Keratinocyte (primary cell): ENCODE measurements around the gene BCL11B. TPM values are rescaled to one million over a fixed set of nuclear protein-coding genes. Genes with fewer than 3 reads are reported as not detected.

Source experiments
- DNase-seq: peaks from one replicate; pipeline ENCODE4 v3.0.0-alpha.2; 2011; ENCODE audit warnings: low read depth, missing footprints, low spot score
- FAIRE-seq: peaks from 2 replicates; lab custom pipeline; 2011; peaks lifted over from hg19 to GRCh38; lab: Jason Lieb, UNC
- H2AFZ ChIP-seq: 2 replicates; pipeline ENCODE4 v1.6.0; 2012; ENCODE audit warnings: low read length, control low read depth, inconsistent platforms; ENCODE audit not compliant: control insufficient read depth
- H3K27ac ChIP-seq: 2 replicates; pipeline ENCODE4 v1.5.1; 2011; ENCODE audit warnings: low read length; ENCODE audit not compliant: control insufficient read depth, insufficient read depth
- H3K27me3 ChIP-seq: 3 replicates; pipeline ENCODE4 v1.6.0; 2011; ENCODE audit warnings: low read length; ENCODE audit not compliant: control insufficient read depth, insufficient read depth; ENCODE audit errors: extremely low read depth
- H3K36me3 ChIP-seq, 2 experiments: 2 replicates in 1 of 2; 3 replicates in 1 of 2; pipeline ENCODE4 v1.5.1; 2011; ENCODE audit warnings: low read length in 2 of 2, mild to moderate bottlenecking in 1 of 2; ENCODE audit not compliant: control insufficient read depth in 2 of 2, insufficient read depth in 2 of 2; ENCODE audit errors: extremely low read depth in 1 of 2
- H3K4me1 ChIP-seq: 3 replicates; pipeline ENCODE4 v1.5.1; 2011; ENCODE audit warnings: low read length; ENCODE audit not compliant: control insufficient read depth, insufficient read depth; ENCODE audit errors: extremely low read depth
- H3K4me2 ChIP-seq: 3 replicates; pipeline ENCODE4 v1.6.0; 2011; ENCODE audit warnings: low read depth, low read length; ENCODE audit not compliant: control insufficient read depth, insufficient read depth; ENCODE audit errors: extremely low read depth
- H3K4me3 ChIP-seq, 3 experiments: fragments of 200-600 bp in 1 of 3; sonication (generic) in 1 of 3; 2 replicates in 2 of 3; 3 replicates in 1 of 3; pipeline ENCODE4 v1.5.1; 2011 to 2016; ENCODE audit warnings: low read length in 3 of 3, mild to moderate bottlenecking in 3 of 3, control low read depth in 2 of 3, inconsistent platforms in 1 of 3, low read depth in 1 of 3, mixed read lengths in 1 of 3, mixed run types in 1 of 3, moderate library complexity in 1 of 3; ENCODE audit not compliant: control insufficient read depth in 2 of 3, insufficient read depth in 2 of 3; ENCODE audit errors: extremely low read depth in 1 of 3
- H3K79me2 ChIP-seq: 2 replicates; pipeline ENCODE4 v1.6.0; 2012; ENCODE audit warnings: low read length; ENCODE audit not compliant: control insufficient read depth, insufficient read depth
- H3K9ac ChIP-seq: 3 replicates; pipeline ENCODE4 v1.6.0; 2011; ENCODE audit warnings: low read length; ENCODE audit not compliant: control insufficient read depth, insufficient read depth; ENCODE audit errors: extremely low read depth
- H3K9me1 ChIP-seq: 3 replicates; pipeline ENCODE4 v1.6.0; 2011; ENCODE audit warnings: low read length; ENCODE audit not compliant: control insufficient read depth, insufficient read depth; ENCODE audit errors: extremely low read depth
- H3K9me3 ChIP-seq: 2 replicates; pipeline ENCODE4 v1.5.1; 2012; ENCODE audit warnings: low read depth, low read length; ENCODE audit not compliant: control insufficient read depth
- H4K20me1 ChIP-seq: 3 replicates; pipeline ENCODE4 v1.6.0; 2011; ENCODE audit warnings: low read length; ENCODE audit not compliant: control insufficient read depth, insufficient read depth; ENCODE audit errors: extremely low read depth
- EZH2 ChIP-seq: IDR thresholded peaks from one replicate; pipeline ENCODE4 v1.6.1; 2012; ENCODE audit warnings: inconsistent platforms, mild to moderate bottlenecking, low read length, moderate library complexity
- dilution Hi-C: fragments of 300-500 bp; cut with MboI; formaldehyde crosslinking; loops from one replicate; pipeline ENCODE4 v1.7.0; 2020; ENCODE audit warnings: low sequenced_read_pairs; ENCODE audit not compliant: extremely low pct_ligation_motif_present
- polyA plus RNA-seq, 5 experiments: library from polyadenylated mRNA; depleted of rRNA in 3 of 5; stranded (reverse) in 3 of 5; stranded (forward) in 1 of 5; unstranded in 1 of 5; fragments of >200 nt; gene quantifications; 1 replicate in 1 of 5; 2 replicates in 3 of 5; 3 replicates in 1 of 5; pipeline versions ENCODE4 v1.2.1 to v1.2.3, GENCODE V29; 2011 to 2012; ENCODE audit warnings: missing spikeins in 2 of 5, low read depth in 1 of 5, low replicate concordance in 1 of 5
- TF ChIP-seq, protein P1 (sequence below), 3 experiments: IDR thresholded peaks in 1 of 3; conservative IDR thresholded peaks in 1 of 3; optimal IDR thresholded peaks in 1 of 3; 2 replicates in 2 of 3; 3 replicates in 1 of 3; pipeline versions ENCODE3 to v1.5.1; 2011; ENCODE audit warnings: low read length in 3 of 3, mild to moderate bottlenecking in 3 of 3, moderate library complexity in 2 of 3, control low read depth in 1 of 3, inconsistent platforms in 1 of 3; ENCODE audit not compliant: insufficient read depth in 2 of 3; ENCODE audit errors: extremely low read depth in 1 of 3

BCL11B gene
- polyA plus RNA-seq, 1 donor (not counting 4 experiments of a cell fraction or from before 2014, with no cell fraction given), result 5.2 TPM

DNA sequence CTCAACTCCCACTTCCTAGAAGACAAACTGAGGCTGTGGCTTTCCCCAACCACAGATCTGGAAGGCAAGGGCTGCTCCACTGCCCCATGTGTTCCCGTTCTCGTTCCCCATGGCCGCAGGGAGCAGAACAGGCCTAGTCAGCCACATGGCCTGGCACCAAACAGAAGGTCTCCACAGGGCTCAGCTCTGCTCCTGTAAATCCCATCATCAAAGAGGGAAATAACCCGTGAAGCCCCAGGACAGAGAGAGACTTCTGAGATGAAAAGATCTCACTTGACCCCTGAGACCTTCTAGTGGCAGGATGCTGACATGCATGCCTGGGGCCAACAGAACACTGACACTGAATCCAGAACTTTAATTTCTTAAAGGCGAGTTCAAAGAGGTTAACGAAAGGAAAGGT lies 68.9 kb downstream of the BCL11B start:
- H3K4me2 ChIP-seq, result no peak overlapping the region
- H3K4me1 ChIP-seq, result peaks cover 1% of the 10 kb centered on the region
- H3K79me2 ChIP-seq, result peaks cover 90% of the 10 kb centered on the region
- H3K9me1 ChIP-seq, result no peaks in the 10 kb centered on the region
- dilution Hi-C loops, result no loop called here
- no peaks in the 10 kb centered on the region for H3K9me3 ChIP-seq
- H4K20me1 ChIP-seq, result no peaks in the 10 kb centered on the region
- H3K27ac ChIP-seq, result no peak overlapping the region
- H3K36me3 ChIP-seq, result peaks cover 3 to 17% of the 10 kb centered on the region in 2 experiments
- no peak overlapping the region for H2AFZ ChIP-seq
- no peak for FAIRE-seq
- no peak overlapping the region for H3K9ac ChIP-seq
- no peaks in the 10 kb centered on the region for H3K27me3 ChIP-seq
- DNase-seq, result no peak
- no peak overlapping the region for H3K4me3 ChIP-seq
- TF ChIP-seq, protein P1, sequence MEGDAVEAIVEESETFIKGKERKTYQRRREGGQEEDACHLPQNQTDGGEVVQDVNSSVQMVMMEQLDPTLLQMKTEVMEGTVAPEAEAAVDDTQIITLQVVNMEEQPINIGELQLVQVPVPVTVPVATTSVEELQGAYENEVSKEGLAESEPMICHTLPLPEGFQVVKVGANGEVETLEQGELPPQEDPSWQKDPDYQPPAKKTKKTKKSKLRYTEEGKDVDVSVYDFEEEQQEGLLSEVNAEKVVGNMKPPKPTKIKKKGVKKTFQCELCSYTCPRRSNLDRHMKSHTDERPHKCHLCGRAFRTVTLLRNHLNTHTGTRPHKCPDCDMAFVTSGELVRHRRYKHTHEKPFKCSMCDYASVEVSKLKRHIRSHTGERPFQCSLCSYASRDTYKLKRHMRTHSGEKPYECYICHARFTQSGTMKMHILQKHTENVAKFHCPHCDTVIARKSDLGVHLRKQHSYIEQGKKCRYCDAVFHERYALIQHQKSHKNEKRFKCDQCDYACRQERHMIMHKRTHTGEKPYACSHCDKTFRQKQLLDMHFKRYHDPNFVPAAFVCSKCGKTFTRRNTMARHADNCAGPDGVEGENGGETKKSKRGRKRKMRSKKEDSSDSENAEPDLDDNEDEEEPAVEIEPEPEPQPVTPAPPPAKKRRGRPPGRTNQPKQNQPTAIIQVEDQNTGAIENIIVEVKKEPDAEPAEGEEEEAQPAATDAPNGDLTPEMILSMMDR (optimal IDR thresholded peaks at IDR 0.05 in 1 of 3, IDR thresholded peaks at IDR 0.05 in 1 of 3, conservative IDR thresholded peaks at IDR 0.05 in 1 of 3; ENCODE audit: extremely low read depth in 1 of 3, insufficient read depth in 2 of 3, low read length in 3 of 3), result no peak
- TF ChIP-seq EZH2, result no peak

DNA sequence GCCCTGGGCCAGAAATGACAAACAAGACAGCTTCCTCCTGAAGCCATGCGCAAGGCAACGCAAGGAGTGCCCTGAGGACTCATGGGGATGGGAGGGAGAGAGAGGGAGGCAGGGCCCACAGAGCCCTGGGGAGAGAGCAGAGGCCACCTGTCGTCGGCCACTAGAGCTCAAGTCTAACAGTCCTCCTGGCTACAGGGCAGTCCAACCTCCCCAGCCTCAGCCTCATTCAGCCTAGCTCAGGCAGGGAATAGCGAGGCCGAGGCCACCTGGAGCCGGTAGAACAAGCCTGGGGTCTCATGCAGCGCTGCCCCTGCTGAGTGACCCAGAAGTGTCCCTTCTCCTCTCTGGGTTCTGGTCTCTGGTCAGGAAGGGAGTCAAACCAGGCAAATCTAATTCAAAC lies 69.5 kb downstream of the BCL11B start:
- H4K20me1 ChIP-seq, result no peaks in the 10 kb centered on the region
- H2AFZ ChIP-seq, result no peak overlapping the region
- H3K4me2 ChIP-seq, result no peak overlapping the region
- no peaks in the 10 kb centered on the region for H3K9me3 ChIP-seq
- dilution Hi-C loops, result no loop called here
- DNase-seq, result no peak
- no peak overlapping the region for H3K27ac ChIP-seq
- no peaks in the 10 kb centered on the region for H3K4me1 ChIP-seq
- H3K27me3 ChIP-seq, result no peaks in the 10 kb centered on the region
- H3K4me3 ChIP-seq, result no peak overlapping the region
- peaks cover 8 to 16% of the 10 kb centered on the region in 2 experiments for H3K36me3 ChIP-seq
- FAIRE-seq, result no peak
- peaks cover 86% of the 10 kb centered on the region for H3K79me2 ChIP-seq
- H3K9ac ChIP-seq, result no peak overlapping the region
- no peaks in the 10 kb centered on the region for H3K9me1 ChIP-seq
- no peak for TF ChIP-seq EZH2
- TF ChIP-seq, protein P1 (optimal IDR thresholded peaks at IDR 0.05 in 1 of 3, IDR thresholded peaks at IDR 0.05 in 1 of 3, conservative IDR thresholded peaks at IDR 0.05 in 1 of 3; ENCODE audit: extremely low read depth in 1 of 3, insufficient read depth in 2 of 3, low read length in 3 of 3), result no peak
